ENCODE data around the gene SCN2B. TPM values are rescaled to one million over a fixed set of nuclear protein-coding genes. Genes with fewer than 3 reads are reported as not detected.
A peak's percentile ranks its signal among the peaks of the same experiment; 100 is the strongest.

SCN2B gene
- total and polyA plus RNA-seq, 2 of the 13 experiments (the other 11 are each of a cell fraction or from before 2014, with no cell fraction given), result 0.01 to 0.02 TPM

DNA sequence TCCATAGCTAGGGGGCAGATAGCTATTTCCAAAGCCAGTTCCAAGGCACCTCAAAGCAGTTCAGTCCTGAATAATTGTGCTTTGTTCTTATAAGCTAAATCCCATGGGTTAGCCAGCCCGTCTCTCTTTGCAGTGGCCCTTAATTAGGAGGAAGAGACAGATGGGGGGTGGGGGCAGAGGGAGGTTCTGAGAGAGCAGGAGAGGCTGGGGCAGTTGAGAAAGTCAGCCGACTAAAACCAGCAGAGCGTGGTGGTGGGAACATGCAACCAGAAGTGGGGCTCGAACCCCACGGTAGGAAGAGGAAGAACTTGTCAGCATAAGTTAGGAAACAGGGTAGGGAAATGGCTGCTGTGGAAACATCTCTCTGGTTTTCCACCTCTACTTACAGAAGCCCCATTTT, 12.9 kb downstream of the SCN2B start:
- no peaks in the 10 kb centered on the region for H3K9me3 ChIP-seq (ENCODE audit: low read length)
- H3K9ac ChIP-seq (ENCODE audit: insufficient read depth, low read depth, low read length), result no peak overlapping the region
- H4K20me1 ChIP-seq (ENCODE audit: insufficient read depth, low read length), result no peaks in the 10 kb centered on the region
- DNase-seq (ENCODE audit: low spot score) (no peak), ATAC-seq (no peak), FAIRE-seq (no peak)
- no peak overlapping the region for H3K27ac ChIP-seq (ENCODE audit: extremely low read length, insufficient read depth, low read length)
- H2AFZ ChIP-seq (ENCODE audit: low read length), result no peak overlapping the region
- 42% methylated on average over 5 of the region's 5 CpGs for WGBS (ENCODE audit: low lambda C conversion rate)
- in situ Hi-C loops (cut with HindIII; ENCODE audit: extremely low pct_ligation_motif_present, low pct_unique_long_range_greater_than_20kb), result no loop called here
- BruUV-seq (replicated peaks), result no TSS peak
- CTCF ChIA-PET (ENCODE audit: low intra/inter-chr PET ratio, low total read pairs), result interaction anchor here (0.9 kb wide), 1 partner anchor 8 kb away, joined by 3 read pairs; no protein-coding TSS in a partner anchor
- TF ChIP-seq ZNF317 (CRISPR knock-in tag; IDR thresholded peaks at IDR 0.05), result peak; percentile 70; the same call in 1 of the 2 replicates
- TF ChIP-seq, protein P1, sequence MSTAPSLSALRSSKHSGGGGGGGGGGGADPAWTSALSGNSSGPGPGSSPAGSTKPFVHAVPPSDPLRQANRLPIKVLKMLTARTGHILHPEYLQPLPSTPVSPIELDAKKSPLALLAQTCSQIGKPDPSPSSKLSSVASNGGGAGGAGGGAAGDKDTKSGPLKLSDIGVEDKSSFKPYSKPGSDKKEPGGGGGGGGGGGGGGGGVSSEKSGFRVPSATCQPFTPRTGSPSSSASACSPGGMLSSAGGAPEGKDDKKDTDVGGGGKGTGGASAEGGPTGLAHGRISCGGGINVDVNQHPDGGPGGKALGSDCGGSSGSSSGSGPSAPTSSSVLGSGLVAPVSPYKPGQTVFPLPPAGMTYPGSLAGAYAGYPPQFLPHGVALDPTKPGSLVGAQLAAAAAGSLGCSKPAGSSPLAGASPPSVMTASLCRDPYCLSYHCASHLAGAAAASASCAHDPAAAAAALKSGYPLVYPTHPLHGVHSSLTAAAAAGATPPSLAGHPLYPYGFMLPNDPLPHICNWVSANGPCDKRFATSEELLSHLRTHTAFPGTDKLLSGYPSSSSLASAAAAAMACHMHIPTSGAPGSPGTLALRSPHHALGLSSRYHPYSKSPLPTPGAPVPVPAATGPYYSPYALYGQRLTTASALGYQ (CRISPR knock-in tag; IDR thresholded peaks at IDR 0.05), result no peak
- intact Hi-C loops (cut with micrococcal nuclease; ENCODE audit: unreplicated experiment), result no loop called here
- no peaks in the 10 kb centered on the region for H3K79me2 ChIP-seq (ENCODE audit: insufficient read depth, low read length)
- no peaks in the 10 kb centered on the region for H3K36me3 ChIP-seq (replicated peaks in 1 of 2; ENCODE audit: control insufficient read depth in 1 of 2, insufficient read depth in 2 of 2, low read length in 2 of 2)
- peaks cover 8% of the 10 kb centered on the region; the same call in 1 of the 2 replicates for H3K4me1 ChIP-seq (ENCODE audit: insufficient read depth, low read length)
- no peak overlapping the region for H3K4me2 ChIP-seq (ENCODE audit: low read depth, low read length)
- POLR2A ChIA-PET, result no interaction called here
- no peak overlapping the region for H3K4me3 ChIP-seq (replicated peaks in 1 of 3; ENCODE audit: insufficient read depth in 1 of 3, low read depth in 2 of 3, low read length in 3 of 3)
- peaks cover 7 to 81% of the 10 kb centered on the region in 2 experiments; a peak in 4 of 5 replicates for H3K27me3 ChIP-seq (ENCODE audit: control insufficient read depth in 1 of 2, insufficient read depth in 2 of 2, low read length in 2 of 2)

DNA sequence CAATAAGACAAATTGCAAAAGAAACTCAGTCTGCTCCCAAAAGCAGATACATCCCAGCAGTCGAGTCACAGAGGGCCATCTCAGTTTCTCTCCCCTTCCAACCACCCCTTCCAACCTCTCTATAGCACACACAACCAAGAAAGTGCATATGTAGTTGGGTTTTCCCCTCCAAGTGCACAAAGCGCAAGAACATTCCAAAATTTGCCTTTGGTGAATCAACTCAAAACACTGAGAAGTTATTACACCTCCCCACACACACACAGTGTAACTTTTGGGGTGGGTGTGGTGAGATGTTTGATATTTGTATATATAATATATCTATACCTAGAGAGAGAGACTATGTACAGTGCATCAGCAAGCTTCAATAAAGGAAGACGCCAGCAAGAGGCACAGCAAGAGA, 13.6 kb downstream of the SCN2B start:
- Histone ChIP-seq H3K9ac (ENCODE audit: insufficient read depth, low read depth, low read length) (no peak overlapping the region), H3K36me3 (replicated peaks in 1 of 2; ENCODE audit: control insufficient read depth in 1 of 2, insufficient read depth in 2 of 2, low read length in 2 of 2) (no peaks in the 10 kb centered on the region), H3K27me3 (ENCODE audit: control insufficient read depth in 1 of 2, insufficient read depth in 2 of 2, low read length in 2 of 2) (peaks cover 9 to 81% of the 10 kb centered on the region in 2 experiments; a peak in 4 of 5 replicates), H3K9me3 (ENCODE audit: low read length) (no peaks in the 10 kb centered on the region), H3K79me2 (ENCODE audit: insufficient read depth, low read length) (no peaks in the 10 kb centered on the region), H3K4me1 (ENCODE audit: insufficient read depth, low read length) (peaks cover 12% of the 10 kb centered on the region), H3K4me3 (replicated peaks in 1 of 3; ENCODE audit: insufficient read depth in 1 of 3, low read depth in 2 of 3, low read length in 3 of 3) (no peak overlapping the region), H2AFZ (ENCODE audit: low read length) (no peak overlapping the region), H4K20me1 (ENCODE audit: insufficient read depth, low read length) (no peaks in the 10 kb centered on the region), H3K27ac (ENCODE audit: extremely low read length, insufficient read depth, low read length) (no peak overlapping the region), H3K4me2 (ENCODE audit: low read depth, low read length) (no peak overlapping the region)
- ChIA-PET POLR2A (no interaction called here), CTCF (ENCODE audit: low intra/inter-chr PET ratio, low total read pairs) (interaction anchor here (0.9 kb wide), 1 partner anchor 9 kb away, joined by 3 read pairs; no protein-coding TSS in a partner anchor)
- DNase-seq (ENCODE audit: low spot score), result no peak
- BruUV-seq (replicated peaks), result no TSS peak
- intact Hi-C loops (cut with micrococcal nuclease; ENCODE audit: unreplicated experiment), result no loop called here
- no peak for FAIRE-seq
- 2% methylated on average over 3 of the region's 3 CpGs for WGBS (ENCODE audit: low lambda C conversion rate)
- TF ChIP-seq MAFK (conservative IDR thresholded peaks at IDR 0.05 in 1 of 2, IDR thresholded peaks at IDR 0.05 in 1 of 2; ENCODE audit: low read length in 2 of 2), result no peak
- no peak for ATAC-seq
- in situ Hi-C loops (cut with HindIII; ENCODE audit: extremely low pct_ligation_motif_present, low pct_unique_long_range_greater_than_20kb), result no loop called here
